A549 treated with RU486 at 1 μM for 4 hours (cell line): ENCODE data around the gene PSG11. TPM values are rescaled to one million over a fixed set of nuclear protein-coding genes. Genes with fewer than 3 reads are reported as not detected.

ENCODE experiments used
- total RNA-seq: library from RNA; stranded (reverse); fragments of 200-300 nt; extraction: Qiagen RNA extraction; gene quantifications from 5 replicates; pipeline ENCODE4 v1.2.3, GENCODE V29; 2022; ENCODE audit warnings: low read depth

The PSG11 gene
- total RNA-seq = 0.15 to 0.46 TPM in 2 of 5 replicates, not detected in the others

DNA sequence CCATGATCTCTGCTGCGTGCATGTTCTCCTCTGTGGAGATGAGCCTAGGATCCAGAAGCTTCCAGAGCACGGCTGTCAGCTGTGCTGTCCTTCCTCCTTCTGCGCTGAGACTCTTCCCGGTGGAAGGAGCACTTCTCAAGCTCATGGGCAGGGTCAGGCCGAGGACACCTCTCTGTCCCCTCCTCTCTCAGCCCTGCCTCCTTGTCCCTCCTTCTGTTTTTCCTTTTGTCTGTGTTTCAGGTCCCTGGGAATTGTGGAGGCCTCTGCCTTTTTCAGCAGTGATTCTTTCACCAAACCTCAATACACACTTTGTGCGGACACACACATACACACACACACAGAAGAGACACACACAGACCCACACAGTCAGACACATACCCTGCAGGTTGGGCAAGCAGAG is at the start of gene PSG11:
PSG11 (minus strand) TSS at position 101 of the 400 bp plus-strand sequence; CDS start at position 4, 97 bp downstream.

Other genes starting within 250 kb of the PSG11 start
- gene PSG1, start 146.8 kb downstream of the PSG11 start, total RNA-seq = 0.19 to 0.84 TPM (median 0.29 TPM) in 4 of 5 replicates, not detected in the other
- gene PSG6, start 108.6 kb downstream of the PSG11 start, total RNA-seq = 0.18 to 0.26 TPM in 2 of 5 replicates, not detected in the others
- 0.07 to 0.25 TPM (median 0.07 TPM) in 3 of 5 replicates, not detected in the others for gene PSG7, start 89.3 kb downstream of the PSG11 start, total RNA-seq
- not detected in 5 replicates for gene PSG2, start 56.2 kb upstream of the PSG11 start, total RNA-seq
- gene PSG5, start 160.1 kb upstream of the PSG11 start, total RNA-seq = 0.45 to 0.85 TPM (median 0.64 TPM) in 5 replicates
- 0.66 to 1.2 TPM (median 1.0 TPM) in 5 replicates for gene PSG4, start 179.2 kb upstream of the PSG11 start, total RNA-seq
- 0.10 to 0.30 TPM (median 0.11 TPM) in 4 of 5 replicates, not detected in the other for gene PSG9, start 243.1 kb upstream of the PSG11 start, total RNA-seq